ENCODE measurements around the gene TRIOBP. TPM values are rescaled to one million over a fixed set of nuclear protein-coding genes. Genes with fewer than 3 reads are reported as not detected.
A peak's percentile ranks its signal among the peaks of the same experiment; 100 is the strongest.

TRIOBP gene
- total and polyA plus RNA-seq, 2 of the 13 experiments (the other 11 are each of a cell fraction or from before 2014, with no cell fraction given) = 6.1 to 15.4 TPM

GRCh38 chr22:37658133-37659065 lies 38.4 kb upstream of the TRIOBP start, which contains the start of gene PDXP (continued):
- TF ChIP-seq CCAR2 (optimal IDR thresholded peaks at IDR 0.05; ENCODE audit: low read depth, low read length) = no peak
- no peak for TF ChIP-seq IRF2 (CRISPR knock-in tag; IDR thresholded peaks at IDR 0.05)
- TF ChIP-seq THYN1 (CRISPR knock-in tag; IDR thresholded peaks at IDR 0.05; ENCODE audit: borderline replicate concordance, low read depth) = no peak
- TF ChIP-seq ZNF788 (CRISPR knock-in tag; IDR thresholded peaks at IDR 0.05; ENCODE audit: borderline replicate concordance) = no peak
- no peak for TF ChIP-seq MED8 (CRISPR knock-in tag; IDR thresholded peaks at IDR 0.05; ENCODE audit: insufficient replicate concordance)
- TF ChIP-seq ZFYVE20 (CRISPR knock-in tag; IDR thresholded peaks at IDR 0.05; ENCODE audit: borderline replicate concordance, low read depth) = no peak
- no peak for TF ChIP-seq ZNF850 (CRISPR knock-in tag; conservative IDR thresholded peaks at IDR 0.05)
- peak; percentile 92 for TF ChIP-seq ARNT2 (CRISPR knock-in tag; IDR thresholded peaks at IDR 0.05; ENCODE audit: low read depth)
- TF ChIP-seq ZNF749 (CRISPR knock-in tag; IDR thresholded peaks at IDR 0.05; ENCODE audit: borderline replicate concordance) = no peak
- no peak for TF ChIP-seq KLF6 (CRISPR knock-in tag; IDR thresholded peaks at IDR 0.05)
- no peak for TF ChIP-seq ZNF318 (CRISPR knock-in tag; IDR thresholded peaks at IDR 0.05)
- no peak for TF ChIP-seq HNRNPK (IDR thresholded peaks at IDR 0.05; ENCODE audit: low read depth, low read length, poor library complexity, severe bottlenecking)
- no peak for TF ChIP-seq ATF7 (IDR thresholded peaks at IDR 0.05)
- no peak for TF ChIP-seq ATF7 (CRISPR knock-in tag; IDR thresholded peaks at IDR 0.05)
- TF ChIP-seq KLF11 (CRISPR knock-in tag; IDR thresholded peaks at IDR 0.05) = no peak
- peak; percentile 60; the same call in 1 of the 2 replicates for TF ChIP-seq SIN3A (IDR thresholded peaks at IDR 0.05; ENCODE audit: borderline replicate concordance, low read depth, low read length)
- no peak for TF ChIP-seq ZNF274 (CRISPR knock-in tag; IDR thresholded peaks at IDR 0.05)
- peak; percentile 42; the same call in 1 of the 2 replicates for TF ChIP-seq ZGPAT (CRISPR knock-in tag; IDR thresholded peaks at IDR 0.05)
- TF ChIP-seq NCOA2 (CRISPR knock-in tag; IDR thresholded peaks at IDR 0.05) = no peak
- no peak for TF ChIP-seq HNRNPUL1 (IDR thresholded peaks at IDR 0.05; ENCODE audit: low read depth, low read length)
- TF ChIP-seq ONECUT2 (CRISPR knock-in tag; IDR thresholded peaks at IDR 0.05) = no peak
